NCI-H510A treated with DMSO at 0.1 percent for 48 hours (cell line): ENCODE measurements around the gene FGF18.

ENCODE experiments used
- DNase-seq: peaks from one replicate; lab custom pipeline; 2025; lab: John Stamatoyannopoulos, UW

The FGF18 gene

GRCh38 chr5:171422902-171423663 is 3.6 kb downstream of the FGF18 start:
- no peak for DNase-seq

GRCh38 chr5:171424726-171425125 is 5.3 kb downstream of the FGF18 start:
- no peak for DNase-seq

- no peak for DNase-seq
These were observed 6.3 kb downstream of the FGF18 start for GRCh38 chr5:171425596-171426244.

GRCh38 chr5:171426266-171426665 is 6.8 kb downstream of the FGF18 start:
- no peak for DNase-seq

GRCh38 chr5:171426680-171427079 is 7.2 kb downstream of the FGF18 start:
- no peak for DNase-seq

GRCh38 chr5:171427318-171428167 is 8.1 kb downstream of the FGF18 start:
- no peak for DNase-seq

- DNase-seq: no peak
These were observed 8.8 kb downstream of the FGF18 start for GRCh38 chr5:171428168-171428696.

- no peak for DNase-seq
These were observed 9.5 kb downstream of the FGF18 start for GRCh38 chr5:171428809-171429542.

- no peak for DNase-seq
These were observed 10.1 kb downstream of the FGF18 start for GRCh38 chr5:171429543-171429910.

- no peak for DNase-seq
These were observed 11.9 kb downstream of the FGF18 start for GRCh38 chr5:171431251-171431777.

GRCh38 chr5:171432076-171432475 is 12.6 kb downstream of the FGF18 start:
- DNase-seq: no peak

- no peak for DNase-seq
These were observed 13.3 kb downstream of the FGF18 start for GRCh38 chr5:171432583-171433351.

- DNase-seq: no peak
These were observed 13.9 kb downstream of the FGF18 start for GRCh38 chr5:171433352-171433698.

GRCh38 chr5:171433982-171434676 is 14.7 kb downstream of the FGF18 start:
- DNase-seq: no peak

GRCh38 chr5:171434874-171435273 is 15.4 kb downstream of the FGF18 start:
- no peak for DNase-seq

GRCh38 chr5:171435908-171436307 is 16.5 kb downstream of the FGF18 start:
- no peak for DNase-seq

- DNase-seq: no peak
These were observed 17.4 kb downstream of the FGF18 start for GRCh38 chr5:171436804-171437285.

GRCh38 chr5:171437286-171437821 is 17.9 kb downstream of the FGF18 start:
- no peak for DNase-seq

- DNase-seq: no peak
These were observed 19.3 kb downstream of the FGF18 start for GRCh38 chr5:171438738-171439137.

- no peak for DNase-seq
These were observed 21.9 kb downstream of the FGF18 start for GRCh38 chr5:171441246-171441791.
